A673 (cell line): ENCODE data around the gene ZNF491. TPM values are rescaled to one million over a fixed set of nuclear protein-coding genes. Genes with fewer than 3 reads are reported as not detected.

Source experiments
- BruUV-seq: library from RNA; stranded (reverse); fragments of 400-500 nt; replicated peaks from 2 replicates; lab custom pipeline; 2021; lab: Mats Ljungman, UMichigan
- CTCF ChIA-PET: fragments of 300-600 bp; sonication (Branson Sonifier 250); formaldehyde crosslinking; loops from one replicate; lab custom pipeline; 2022; ENCODE audit warnings: antibody characterized with exemption; lab: Charles Lee
- POLR2A ChIA-PET: fragments of 300-600 bp; sonication (Branson Sonifier 250); formaldehyde crosslinking; loops from one replicate; lab custom pipeline; 2022; ENCODE audit warnings: antibody characterized with exemption; ENCODE audit not compliant: low non-redundant PET; lab: Charles Lee
- DNase-seq: peaks from one replicate; pipeline ENCODE4 v3.0.0-alpha.2; 2015; ENCODE audit warnings: low spot score
- H3K27ac ChIP-seq: fragments of 200-600 bp; sonication (generic); 2 replicates; pipeline ENCODE4 v1.5.1; 2016; ENCODE audit warnings: mixed run types, low read depth, mild to moderate bottlenecking, mixed read lengths, antibody characterized with exemption, low read length; ENCODE audit not compliant: poor library complexity, severe bottlenecking
- H3K27me3 ChIP-seq: fragments of 200-600 bp; sonication (generic); replicated peaks from 2 replicates; pipeline ENCODE4 v1.6.1; 2017; ENCODE audit warnings: mixed run types, low read depth, mild to moderate bottlenecking, mixed read lengths, antibody characterized with exemption, low read length; ENCODE audit not compliant: insufficient read depth, poor library complexity
- H3K36me3 ChIP-seq: fragments of 200-600 bp; sonication (generic); 2 replicates; pipeline ENCODE4 v1.6.1; 2016; ENCODE audit warnings: mixed run types, mild to moderate bottlenecking, mixed read lengths, antibody characterized with exemption, low read length; ENCODE audit not compliant: insufficient read depth, poor library complexity, severe bottlenecking
- H3K4me1 ChIP-seq: fragments of 200-600 bp; sonication (generic); 2 replicates; pipeline ENCODE4 v1.6.1; 2017; ENCODE audit warnings: mixed run types, mild to moderate bottlenecking, mixed read lengths, antibody characterized with exemption, low read length; ENCODE audit not compliant: insufficient read depth, poor library complexity, severe bottlenecking
- H3K4me3 ChIP-seq: fragments of 200-600 bp; sonication (generic); 2 replicates; pipeline ENCODE4 v1.5.1; 2016; ENCODE audit warnings: low read depth, mixed run types, mild to moderate bottlenecking, mixed read lengths, low read length; ENCODE audit not compliant: poor library complexity, severe bottlenecking
- H3K9me3 ChIP-seq: fragments of 200-600 bp; sonication (generic); 2 replicates; pipeline ENCODE4 v1.6.1; 2016; ENCODE audit warnings: mixed run types, low read depth, mild to moderate bottlenecking, mixed read lengths, antibody characterized with exemption, low read length; ENCODE audit not compliant: poor library complexity, severe bottlenecking
- CTCF ChIP-seq: fragments of 300-800, 200-600 bp; sonication (generic); conservative IDR thresholded peaks from 2 replicates; pipeline ENCODE4 v1.5.1; 2017; ENCODE audit warnings: low read depth, mild to moderate bottlenecking, antibody characterized with exemption, low read length, moderate library complexity, mixed read lengths
- EZH2 ChIP-seq: fragments of 200-600 bp; sonication (generic); IDR thresholded peaks from 2 replicates; pipeline ENCODE4 v1.6.1; 2017; ENCODE audit warnings: borderline replicate concordance, low read depth, mild to moderate bottlenecking, mixed read lengths, antibody characterized with exemption, low read length; ENCODE audit not compliant: poor library complexity, severe bottlenecking
- intact Hi-C: fragments of 100-400 bp; cut with micrococcal nuclease; formaldehyde crosslinking; loops from one replicate; pipeline ENCODE4 v1.10.0; 2022; ENCODE audit not compliant: unreplicated experiment
- total RNA-seq: library from RNA; stranded (reverse); gene quantifications from 2 replicates; pipeline ENCODE4 v1.2.3, GENCODE V29; 2021

Gene ZNF491
- total RNA-seq, 1 experiment from 2014 or later, result 0.60 TPM

DNA sequence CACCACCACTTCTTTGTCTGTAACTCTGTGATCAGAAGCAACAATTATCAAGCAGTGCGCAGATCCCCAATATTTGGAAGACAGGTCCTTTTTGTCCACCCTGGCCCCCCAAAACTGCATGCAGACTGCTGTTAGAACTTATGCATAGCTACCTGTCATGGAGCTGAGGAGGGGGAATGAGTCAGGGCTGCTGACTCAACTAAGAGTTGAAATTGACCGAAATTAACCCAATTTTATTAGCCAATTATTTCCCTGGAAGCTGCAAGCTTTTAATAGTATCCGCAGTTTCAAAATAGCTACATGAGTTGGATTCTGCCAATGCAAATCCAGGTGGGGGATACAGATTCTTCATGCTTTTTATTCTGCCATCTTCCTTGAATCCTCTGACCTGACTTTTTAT, 14.0 kb upstream of the ZNF491 start:
- Histone ChIP-seq H3K9me3 (peaks cover 92% of the 10 kb centered on the region), H3K27me3 (no peaks in the 10 kb centered on the region), H3K27ac (no peak overlapping the region), H3K36me3 (peaks cover 29% of the 10 kb centered on the region), H3K4me1 (no peaks in the 10 kb centered on the region), H3K4me3 (no peak overlapping the region)
- no TSS peak for BruUV-seq
- POLR2A ChIA-PET, result no interaction called here
- no peak for DNase-seq
- CTCF ChIA-PET, result no interaction called here
- TF ChIP-seq EZH2, result no peak
- no peak for TF ChIP-seq CTCF
- intact Hi-C loops, result no loop called here

- CTCF ChIA-PET, result no interaction called here
- peaks cover 76% of the 10 kb centered on the region for H3K9me3 ChIP-seq
- intact Hi-C loops, result no loop called here
- DNase-seq, result no peak
- no peak overlapping the region for H3K27ac ChIP-seq
- H3K4me1 ChIP-seq, result no peaks in the 10 kb centered on the region
- TF ChIP-seq CTCF (no peak), EZH2 (no peak)
- H3K27me3 ChIP-seq, result no peaks in the 10 kb centered on the region
- no peak overlapping the region for H3K4me3 ChIP-seq
- POLR2A ChIA-PET, result no interaction called here
- no TSS peak for BruUV-seq
- peaks cover under 1% of the 10 kb centered on the region for H3K36me3 ChIP-seq
These were observed 10.8 kb upstream of the ZNF491 start for GRCh38 chr19:11787536-11787935.

DNA sequence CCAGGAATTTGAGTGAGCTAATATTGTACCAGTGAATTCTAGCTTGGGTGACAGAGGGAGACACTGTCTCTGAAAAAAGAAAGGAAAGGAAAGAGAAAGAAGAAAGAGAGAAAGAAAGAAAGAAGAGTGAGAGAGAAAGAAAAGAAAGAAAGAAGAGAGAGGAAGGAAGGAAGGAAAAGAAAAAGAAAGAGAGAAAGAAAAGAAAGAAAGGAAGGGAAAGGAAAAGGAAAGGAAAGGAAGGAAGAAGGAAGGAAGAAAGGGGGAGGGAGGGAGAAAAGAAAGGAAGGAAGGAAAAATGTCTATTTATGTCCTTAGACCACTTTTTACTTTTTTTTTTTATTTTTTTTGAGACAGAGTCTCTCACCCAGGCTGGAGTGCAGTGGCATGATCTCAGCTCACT, 5.4 kb upstream of the ZNF491 start:
- TF ChIP-seq EZH2, result no peak
- no peak for TF ChIP-seq CTCF
- no peak overlapping the region for H3K27ac ChIP-seq
- peaks cover 5% of the 10 kb centered on the region for H3K4me1 ChIP-seq
- no peaks in the 10 kb centered on the region for H3K36me3 ChIP-seq
- ChIA-PET CTCF (no interaction called here), POLR2A (no interaction called here)
- H3K27me3 ChIP-seq, result no peaks in the 10 kb centered on the region
- H3K9me3 ChIP-seq, result peaks cover 27% of the 10 kb centered on the region
- no TSS peak for BruUV-seq
- H3K4me3 ChIP-seq, result no peak overlapping the region
- no peak for DNase-seq
- intact Hi-C loops, result no loop called here
